ENCODE results near the gene PMPCA. TPM values are rescaled to one million over a fixed set of nuclear protein-coding genes. Genes with fewer than 3 reads are reported as not detected.

The PMPCA gene
- total RNA-seq, 1 experiment from 2014 or later, result 116 TPM

DNA sequence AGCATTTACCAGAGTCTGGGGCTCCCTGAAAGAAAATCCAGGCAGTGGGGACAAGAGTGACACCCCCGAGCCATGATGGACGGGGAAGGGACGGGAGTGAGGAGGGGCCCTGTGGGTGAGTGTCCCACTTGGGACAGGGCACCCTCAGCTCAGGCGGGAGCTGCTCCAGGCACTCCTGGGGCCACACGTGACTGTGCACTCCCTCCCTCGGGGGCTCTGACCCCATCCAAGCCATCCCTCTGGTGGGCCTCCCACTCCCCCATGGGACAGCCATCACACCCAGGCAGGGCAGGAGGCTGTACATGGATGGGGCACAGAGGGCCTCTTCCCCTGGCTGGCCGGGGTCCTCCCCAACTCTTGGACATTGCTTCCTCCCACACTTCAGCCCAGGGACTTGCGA, 34.0 kb upstream of the PMPCA start:
- CTCF ChIA-PET, result no interaction called here

DNA sequence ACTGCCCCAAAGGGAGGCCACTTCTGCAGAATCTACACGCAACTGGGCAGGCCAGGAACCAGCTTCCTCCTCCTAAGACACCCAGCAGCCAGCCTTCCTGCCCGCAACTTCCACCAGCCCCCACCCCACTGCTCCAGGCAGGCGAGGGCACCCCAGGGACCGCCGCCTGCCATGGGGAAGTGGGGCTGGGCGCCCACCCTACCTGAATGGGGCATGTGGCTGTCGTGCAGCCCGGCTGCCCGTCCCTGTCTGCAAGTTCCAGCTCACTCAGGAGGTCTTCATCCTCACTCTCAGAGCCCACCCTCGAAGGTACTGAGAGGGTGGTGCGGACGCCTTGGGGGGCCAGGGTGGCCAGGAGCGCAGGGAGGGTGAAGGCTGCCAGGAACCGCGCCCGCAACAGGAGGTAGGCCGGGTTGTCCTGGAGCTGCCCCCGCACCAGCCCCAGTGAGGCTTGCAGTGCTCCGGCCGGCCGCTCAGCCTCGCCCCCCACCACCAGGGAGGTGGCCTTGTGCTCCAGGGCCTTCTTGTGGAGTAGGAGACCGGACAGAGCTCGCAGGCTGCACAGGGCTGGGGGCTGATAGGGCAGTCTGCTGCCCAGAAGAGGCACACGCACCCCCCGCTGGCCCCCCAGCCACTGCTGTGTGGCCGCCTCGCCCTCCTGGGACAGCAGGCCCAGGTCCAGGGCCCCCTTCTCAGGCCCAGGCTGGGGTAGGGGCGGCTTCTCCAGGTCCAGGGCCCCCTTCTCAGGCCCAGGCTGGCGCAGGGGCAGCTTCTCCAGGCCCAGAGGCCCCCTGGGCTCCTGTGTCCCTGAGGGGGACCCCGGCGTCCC, 32.9 kb upstream of the PMPCA start:
- CTCF ChIA-PET, result no interaction called here

More for the DNA sequence above, 34.0 kb upstream of the PMPCA start:
- Histone ChIP-seq H3K79me2 (ENCODE audit: insufficient read depth, low read length) (no peaks in the 10 kb centered on the region), H3K27ac (ENCODE audit: low read depth, low read length) (no peak overlapping the region), H3K9me3 (ENCODE audit: control insufficient read depth in 1 of 2, insufficient read depth in 1 of 2, low read depth in 1 of 2, low read length in 2 of 2) (no peaks in the 10 kb centered on the region), H4K20me1 (ENCODE audit: insufficient read depth) (no peaks in the 10 kb centered on the region), H3K4me2 (ENCODE audit: low read length) (no peak overlapping the region), H2AFZ (ENCODE audit: low read depth, low read length, poor library complexity, severe bottlenecking) (no peak overlapping the region), H3K4me3 (replicated peaks in 1 of 2; ENCODE audit: low read depth in 1 of 2, low read length in 2 of 2) (no peak overlapping the region), H3K4me1 (ENCODE audit: control insufficient read depth in 1 of 2, insufficient read depth in 2 of 2, low read length in 2 of 2) (peaks cover 0 to 9% of the 10 kb centered on the region in 2 experiments; a peak in 2 of 4 replicates), H3K36me3 (ENCODE audit: control insufficient read depth in 1 of 2, insufficient read depth in 2 of 2, low read length in 2 of 2) (peaks cover 0 to 3% of the 10 kb centered on the region in 2 experiments; a peak in 2 of 4 replicates), H3K27me3 (ENCODE audit: insufficient read depth, low read length) (no peaks in the 10 kb centered on the region), H3K9me2 (ENCODE audit: insufficient read depth) (no peaks in the 10 kb centered on the region), H3K9ac (ENCODE audit: low read length) (no peak overlapping the region)
- ChIA-PET POLR2A (no interaction called here), RAD21 (ENCODE audit: low non-redundant PET in 1 of 2, low total read pairs in 2 of 2, uncharacterized antibody in 2 of 2, unreplicated experiment in 2 of 2) (no interaction called here)
- BruUV-seq (replicated peaks), result no TSS peak
- DNase-seq (ENCODE audit: low read depth, low spot score) (no peak), ATAC-seq (peak; percentile 24)
- intact Hi-C loops (cut with micrococcal nuclease), result no loop called here
- TF ChIP-seq ELF1 (IDR thresholded peaks at IDR 0.05; ENCODE audit: borderline replicate concordance, low read depth) (no peak), POLR2AphosphoS5 (IDR thresholded peaks at IDR 0.05; ENCODE audit: low read depth, low read length) (no peak), SRF (IDR thresholded peaks at IDR 0.05; ENCODE audit: low read depth) (no peak), ZFX (IDR thresholded peaks at IDR 0.05) (no peak)

More for the DNA sequence above, 32.9 kb upstream of the PMPCA start:
- Histone ChIP-seq H3K9me3 (ENCODE audit: control insufficient read depth in 1 of 2, insufficient read depth in 1 of 2, low read depth in 1 of 2, low read length in 2 of 2) (no peaks in the 10 kb centered on the region), H3K79me2 (ENCODE audit: insufficient read depth, low read length) (no peaks in the 10 kb centered on the region), H3K27ac (ENCODE audit: low read depth, low read length) (no peak overlapping the region), H4K20me1 (ENCODE audit: insufficient read depth) (no peaks in the 10 kb centered on the region), H3K4me1 (ENCODE audit: control insufficient read depth in 1 of 2, insufficient read depth in 2 of 2, low read length in 2 of 2) (peaks cover 0 to 6% of the 10 kb centered on the region in 2 experiments; a peak in 2 of 4 replicates), H2AFZ (ENCODE audit: low read depth, low read length, poor library complexity, severe bottlenecking) (no peak overlapping the region), H3K36me3 (ENCODE audit: control insufficient read depth in 1 of 2, insufficient read depth in 2 of 2, low read length in 2 of 2) (peaks cover 0 to 4% of the 10 kb centered on the region in 2 experiments; a peak in 2 of 4 replicates), H3K27me3 (ENCODE audit: insufficient read depth, low read length) (no peaks in the 10 kb centered on the region), H3K9me2 (ENCODE audit: insufficient read depth) (no peaks in the 10 kb centered on the region), H3K9ac (ENCODE audit: low read length) (no peak overlapping the region), H3K4me2 (ENCODE audit: low read length) (no peak overlapping the region), H3K4me3 (replicated peaks in 1 of 2; ENCODE audit: low read depth in 1 of 2, low read length in 2 of 2) (no peak overlapping the region)
- no peak for TF ChIP-seq JUND (IDR thresholded peaks at IDR 0.05)
- TF ChIP-seq TCF7L2 (IDR thresholded peaks at IDR 0.05; ENCODE audit: borderline replicate concordance, extremely low read depth, insufficient read depth, insufficient read length), result no peak
- TF ChIP-seq CBX3 (IDR thresholded peaks at IDR 0.05; ENCODE audit: low read depth), result no peak
- no peak for TF ChIP-seq ZFX (IDR thresholded peaks at IDR 0.05)
- TF ChIP-seq RAD21 (IDR thresholded peaks at IDR 0.05; ENCODE audit: low read depth), result no peak
- TF ChIP-seq, protein P1, sequence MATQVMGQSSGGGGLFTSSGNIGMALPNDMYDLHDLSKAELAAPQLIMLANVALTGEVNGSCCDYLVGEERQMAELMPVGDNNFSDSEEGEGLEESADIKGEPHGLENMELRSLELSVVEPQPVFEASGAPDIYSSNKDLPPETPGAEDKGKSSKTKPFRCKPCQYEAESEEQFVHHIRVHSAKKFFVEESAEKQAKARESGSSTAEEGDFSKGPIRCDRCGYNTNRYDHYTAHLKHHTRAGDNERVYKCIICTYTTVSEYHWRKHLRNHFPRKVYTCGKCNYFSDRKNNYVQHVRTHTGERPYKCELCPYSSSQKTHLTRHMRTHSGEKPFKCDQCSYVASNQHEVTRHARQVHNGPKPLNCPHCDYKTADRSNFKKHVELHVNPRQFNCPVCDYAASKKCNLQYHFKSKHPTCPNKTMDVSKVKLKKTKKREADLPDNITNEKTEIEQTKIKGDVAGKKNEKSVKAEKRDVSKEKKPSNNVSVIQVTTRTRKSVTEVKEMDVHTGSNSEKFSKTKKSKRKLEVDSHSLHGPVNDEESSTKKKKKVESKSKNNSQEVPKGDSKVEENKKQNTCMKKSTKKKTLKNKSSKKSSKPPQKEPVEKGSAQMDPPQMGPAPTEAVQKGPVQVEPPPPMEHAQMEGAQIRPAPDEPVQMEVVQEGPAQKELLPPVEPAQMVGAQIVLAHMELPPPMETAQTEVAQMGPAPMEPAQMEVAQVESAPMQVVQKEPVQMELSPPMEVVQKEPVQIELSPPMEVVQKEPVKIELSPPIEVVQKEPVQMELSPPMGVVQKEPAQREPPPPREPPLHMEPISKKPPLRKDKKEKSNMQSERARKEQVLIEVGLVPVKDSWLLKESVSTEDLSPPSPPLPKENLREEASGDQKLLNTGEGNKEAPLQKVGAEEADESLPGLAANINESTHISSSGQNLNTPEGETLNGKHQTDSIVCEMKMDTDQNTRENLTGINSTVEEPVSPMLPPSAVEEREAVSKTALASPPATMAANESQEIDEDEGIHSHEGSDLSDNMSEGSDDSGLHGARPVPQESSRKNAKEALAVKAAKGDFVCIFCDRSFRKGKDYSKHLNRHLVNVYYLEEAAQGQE (IDR thresholded peaks at IDR 0.05; ENCODE audit: low read depth), result no peak
- TF ChIP-seq, protein P2, sequence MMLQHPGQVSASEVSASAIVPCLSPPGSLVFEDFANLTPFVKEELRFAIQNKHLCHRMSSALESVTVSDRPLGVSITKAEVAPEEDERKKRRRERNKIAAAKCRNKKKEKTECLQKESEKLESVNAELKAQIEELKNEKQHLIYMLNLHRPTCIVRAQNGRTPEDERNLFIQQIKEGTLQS (IDR thresholded peaks at IDR 0.05), result no peak
- BruUV-seq (replicated peaks), result no TSS peak
- intact Hi-C loops (cut with micrococcal nuclease), result no loop called here
- ChIA-PET POLR2A (no interaction called here), RAD21 (ENCODE audit: low non-redundant PET in 1 of 2, low total read pairs in 2 of 2, uncharacterized antibody in 2 of 2, unreplicated experiment in 2 of 2) (no interaction called here)
- no peak for DNase-seq (ENCODE audit: low read depth, low spot score)
- ATAC-seq, result no peak
